GM21786 (cell line): ENCODE results near the gene ALOXE3.
A peak's percentile ranks its signal among the peaks of the same experiment; 100 is the strongest.

Source experiments
- ATAC-seq: cut with Tn5 transposase; IDR thresholded peaks from one replicate; pipeline ENCODE4 v1.9.1; 2021; ENCODE audit not compliant: unreplicated experiment

Gene ALOXE3

DNA sequence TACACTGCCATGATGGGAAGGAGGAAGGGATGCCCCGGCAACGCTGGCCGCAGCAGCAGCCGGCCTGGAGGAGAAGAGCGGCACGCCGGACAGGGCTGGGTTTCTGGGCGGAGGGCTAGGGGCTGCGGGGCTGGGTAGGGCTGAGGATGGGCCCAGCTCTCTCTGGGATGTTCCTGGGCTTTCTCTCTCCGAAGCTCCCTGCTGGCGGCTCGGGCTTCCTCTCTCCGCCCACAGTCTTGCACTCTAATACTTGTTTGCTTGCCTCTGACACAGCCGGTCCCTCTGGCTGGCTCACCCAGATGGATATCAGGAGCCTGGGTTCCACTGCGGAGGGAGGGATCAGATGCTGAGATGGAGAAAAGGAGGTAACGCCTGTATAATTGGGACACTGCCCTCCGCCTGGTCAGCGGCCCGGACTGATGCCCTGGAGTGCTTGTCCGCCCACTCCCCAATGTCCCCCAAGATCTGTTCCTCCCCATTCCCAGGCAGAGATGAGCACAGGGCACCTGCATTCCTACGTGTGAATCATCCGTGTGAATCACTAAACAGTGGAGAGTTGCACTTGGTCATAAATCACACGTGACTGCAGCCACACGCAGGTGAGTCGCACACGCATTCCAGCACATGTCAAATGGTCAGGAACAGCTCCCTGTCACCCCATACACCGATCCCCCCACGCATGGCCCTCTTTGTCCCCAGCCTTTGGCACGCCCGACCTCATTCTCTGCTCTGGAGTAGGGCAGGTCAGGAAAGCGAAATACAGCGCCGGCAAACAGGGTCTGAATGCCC is at the start of gene ALOXE3:
Gene ALOXE3 (minus strand): TSS at position 535 of the 789 bp plus-strand sequence. CDS start 524 bp downstream, at position 11.
- no peak for ATAC-seq

DNA sequence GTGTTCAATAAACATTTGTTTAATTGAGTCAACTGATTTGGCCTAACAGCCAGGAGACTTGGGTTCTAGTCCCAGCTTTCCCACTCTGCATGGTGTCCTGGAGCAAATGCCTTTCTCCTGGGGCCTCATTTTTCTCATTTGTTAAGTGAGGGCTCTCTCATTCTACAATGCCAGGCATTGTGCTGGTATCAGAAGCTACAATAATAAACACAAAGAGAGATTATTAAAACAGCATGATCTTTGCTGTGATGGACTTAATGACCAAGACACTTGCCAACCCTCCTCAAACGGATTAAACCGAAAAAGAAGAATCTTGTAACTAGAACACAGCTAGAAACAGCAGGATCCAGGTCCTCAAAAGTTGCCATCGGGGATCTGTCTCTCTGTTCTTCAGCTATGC is 49.2 kb upstream of the ALOXE3 start:
- no peak for ATAC-seq

DNA sequence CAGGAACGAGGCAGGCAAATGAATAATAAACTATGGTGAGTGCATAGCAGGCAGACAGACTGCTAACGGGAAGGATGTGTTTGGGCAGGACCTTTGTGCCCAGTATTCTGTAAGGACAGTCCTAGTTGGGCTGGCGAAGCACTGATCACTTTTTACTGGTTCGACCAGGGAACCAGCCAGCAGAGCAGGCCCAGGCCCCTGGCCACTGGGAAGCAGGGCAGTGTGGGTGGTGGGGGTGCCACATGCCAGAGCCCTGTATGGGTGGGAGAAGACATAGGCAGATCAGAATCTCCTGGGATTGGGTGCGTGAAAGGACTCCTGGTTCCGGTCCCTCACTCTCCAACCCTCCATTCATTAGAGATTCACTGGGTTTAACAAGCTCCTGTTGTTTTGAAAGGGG is 48.4 kb upstream of the ALOXE3 start:
- ATAC-seq = no peak

DNA sequence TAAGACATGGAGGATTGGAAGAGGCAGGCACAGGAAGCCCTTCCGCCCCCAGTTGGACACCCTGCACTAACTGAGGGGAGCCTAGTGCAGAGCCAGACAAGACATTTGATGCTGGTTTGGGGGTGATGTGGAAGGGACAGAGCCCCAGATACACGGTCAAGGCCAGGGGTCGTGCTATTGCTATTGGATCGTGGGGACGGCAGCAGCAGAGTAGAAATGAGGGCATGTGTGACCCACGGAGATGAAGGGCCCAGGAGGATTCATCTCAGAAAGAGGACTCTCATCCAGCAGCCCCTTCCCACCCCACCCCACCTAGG is 46.5 kb upstream of the ALOXE3 start:
- ATAC-seq = no peak

DNA sequence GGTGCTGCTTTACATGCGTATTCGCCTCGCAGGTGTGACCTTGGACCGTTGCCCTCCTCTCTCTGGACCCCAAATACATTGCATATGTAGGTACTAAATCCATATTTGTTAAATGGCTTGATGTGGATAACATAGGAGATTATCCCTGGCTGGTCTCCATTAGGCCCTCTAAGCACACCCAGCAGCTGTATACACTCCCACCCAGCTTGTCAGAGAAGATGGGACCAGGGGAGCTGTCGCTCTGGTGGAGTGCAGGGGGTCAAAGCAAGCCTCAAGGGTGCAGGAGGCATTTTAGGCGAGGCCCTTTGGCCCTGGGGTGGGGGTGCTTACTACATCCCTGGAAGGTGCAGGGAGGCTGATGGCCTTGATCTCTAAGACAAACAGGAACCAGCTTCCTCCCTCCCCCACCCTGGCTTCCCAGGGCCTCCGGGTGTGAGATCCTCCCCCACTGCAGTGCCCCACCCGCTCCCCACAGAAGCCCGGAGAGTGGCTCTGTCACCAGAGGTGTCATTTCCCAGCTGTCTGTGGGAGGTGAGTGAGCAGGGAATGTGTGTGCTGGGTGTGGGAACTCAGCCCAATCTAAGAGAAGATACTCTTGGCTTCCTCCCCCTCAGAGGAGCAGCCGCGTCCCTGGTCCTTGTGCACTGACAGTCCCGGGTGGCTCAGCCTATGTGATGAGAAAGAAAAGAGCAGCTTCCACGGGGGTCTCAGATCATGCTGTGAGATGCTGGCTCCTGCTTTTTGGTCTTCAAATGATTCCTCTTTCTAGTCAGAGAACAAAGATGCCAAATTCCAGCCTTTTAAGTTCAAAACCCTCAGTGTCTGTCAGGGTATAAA is 45.9 kb upstream of the ALOXE3 start:
- no peak for ATAC-seq

DNA sequence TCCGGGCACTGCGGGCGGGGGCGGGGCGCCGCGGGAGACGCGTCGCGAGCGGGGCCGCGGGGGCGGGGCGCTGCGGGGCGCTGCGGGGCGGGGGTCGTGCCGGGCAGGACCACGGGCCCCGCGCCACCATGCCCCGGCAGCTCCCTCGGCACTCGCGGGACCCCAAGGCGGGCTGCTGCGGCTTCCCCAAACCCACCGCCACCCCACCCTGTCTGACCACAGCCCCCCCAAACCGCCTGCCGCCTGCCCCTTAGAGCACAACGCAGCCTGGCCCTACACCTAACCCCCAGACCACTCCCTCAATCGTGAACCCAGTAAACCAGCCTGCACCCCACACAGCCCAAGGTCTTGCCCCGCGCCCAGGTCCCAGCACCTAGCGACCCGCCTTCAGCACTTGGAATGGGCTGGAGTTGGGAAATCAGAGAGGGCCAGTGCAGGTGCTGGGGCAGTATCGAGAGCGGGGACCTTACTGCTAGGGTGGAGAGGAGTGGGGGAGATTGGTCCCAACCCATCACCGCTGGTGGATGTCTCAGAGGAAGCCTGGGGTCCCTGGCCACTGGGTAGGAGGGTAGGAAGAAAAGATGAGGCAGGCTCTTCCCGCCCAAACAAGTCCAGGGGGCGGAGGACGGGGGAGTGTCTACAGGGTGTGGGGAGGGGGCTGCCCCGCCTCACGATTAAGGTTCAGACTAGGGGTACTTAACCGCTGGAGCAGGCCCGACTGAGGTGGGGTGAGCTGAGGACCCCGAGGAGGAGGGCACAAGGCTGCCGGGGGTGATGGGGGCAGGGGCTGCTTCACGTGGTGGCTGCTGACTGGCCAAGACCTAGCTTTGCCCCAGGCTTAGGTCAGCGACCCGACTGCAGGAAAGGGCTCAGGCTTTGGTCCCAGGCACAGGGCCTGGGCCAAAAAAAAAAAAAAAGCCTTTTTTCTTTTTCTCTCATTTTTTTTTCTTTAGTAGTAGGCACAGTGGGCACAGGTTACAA is 45.0 kb upstream of the ALOXE3 start:
- ATAC-seq = no peak

DNA sequence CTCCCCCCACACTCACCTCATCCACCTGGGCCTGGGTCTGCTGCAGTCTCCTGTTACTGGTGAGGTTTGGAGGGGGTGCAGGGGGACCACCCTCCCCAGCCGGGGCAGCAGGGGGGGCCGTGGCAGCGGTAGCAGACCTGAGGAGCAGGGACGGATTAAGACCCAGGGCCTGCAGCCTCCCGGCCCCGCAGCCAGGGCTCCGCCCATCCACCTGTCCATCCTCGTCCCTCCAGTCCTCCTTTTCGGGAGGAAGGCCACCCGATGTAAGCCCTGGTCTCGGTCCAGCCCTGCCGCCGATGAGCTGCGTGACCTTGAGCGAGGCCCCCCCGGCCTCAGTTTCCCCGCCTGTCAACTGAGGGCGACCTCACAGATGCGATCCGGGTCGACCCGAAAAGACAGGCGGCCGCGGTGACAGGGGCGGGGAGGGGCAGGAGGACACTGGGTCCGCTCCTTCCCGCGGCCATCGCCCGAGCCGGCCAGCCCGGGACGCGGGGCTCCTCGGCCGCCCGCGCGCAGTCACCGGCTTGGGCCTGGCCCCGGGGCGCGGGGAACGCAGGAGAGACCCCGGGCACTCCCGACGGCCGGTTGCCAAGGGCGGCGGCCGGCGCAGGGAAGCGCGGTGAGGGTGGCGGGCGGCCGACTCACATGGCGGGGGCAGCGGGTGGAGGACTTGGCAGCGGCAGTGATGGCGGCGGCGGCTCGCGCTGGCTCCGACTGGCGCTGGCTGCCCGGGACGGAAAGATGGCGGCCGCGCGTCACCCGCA is 44.1 kb upstream of the ALOXE3 start, which contains the start of gene VAMP2:
Gene VAMP2 (minus strand): TSS at position 716 of the 764 bp plus-strand sequence. CDS start 69 bp downstream, at position 647.
- ATAC-seq = no peak

DNA sequence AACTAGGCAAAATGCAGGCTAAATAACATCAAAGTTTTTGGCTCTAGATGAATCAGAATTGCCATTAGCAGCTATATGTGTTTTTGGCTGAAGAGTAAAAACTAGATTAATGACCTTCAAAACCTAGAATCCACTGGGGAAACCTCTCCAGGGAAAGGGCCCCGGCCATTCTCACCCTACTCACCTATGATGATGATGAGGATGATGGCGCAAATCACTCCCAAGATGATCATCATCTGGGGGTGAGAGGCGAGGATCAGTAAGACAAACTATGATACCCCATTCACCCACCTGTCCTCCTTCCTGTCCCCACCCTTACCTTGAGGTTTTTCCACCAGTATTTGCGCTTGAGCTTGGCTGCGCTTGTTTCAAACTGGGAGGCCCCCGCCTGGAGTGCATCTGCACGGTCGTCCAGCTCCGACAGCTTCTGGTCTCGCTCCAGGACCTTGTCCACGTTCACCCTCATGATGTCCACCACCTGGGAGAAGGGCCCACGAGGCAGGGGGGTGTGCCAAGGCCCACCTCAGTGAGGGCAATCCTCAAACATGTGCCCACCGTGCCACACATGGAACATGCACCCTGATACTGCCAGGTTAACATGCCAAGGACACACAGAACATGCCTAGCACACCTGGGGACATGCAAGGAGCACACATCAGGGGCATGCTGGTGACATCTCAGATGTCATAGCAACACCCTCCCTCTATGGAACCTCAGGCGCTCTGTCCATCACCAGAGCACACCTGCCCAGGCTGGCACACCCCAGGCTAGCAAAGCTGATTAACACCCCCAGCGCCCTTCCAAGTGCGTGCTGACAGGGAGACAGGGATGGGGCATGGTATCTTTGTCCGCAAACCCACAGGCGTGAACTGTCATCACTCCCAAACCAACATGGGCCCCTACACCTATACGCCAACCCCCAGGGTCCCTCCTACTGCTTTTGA is 43.2 kb upstream of the ALOXE3 start:
- ATAC-seq = no peak

DNA sequence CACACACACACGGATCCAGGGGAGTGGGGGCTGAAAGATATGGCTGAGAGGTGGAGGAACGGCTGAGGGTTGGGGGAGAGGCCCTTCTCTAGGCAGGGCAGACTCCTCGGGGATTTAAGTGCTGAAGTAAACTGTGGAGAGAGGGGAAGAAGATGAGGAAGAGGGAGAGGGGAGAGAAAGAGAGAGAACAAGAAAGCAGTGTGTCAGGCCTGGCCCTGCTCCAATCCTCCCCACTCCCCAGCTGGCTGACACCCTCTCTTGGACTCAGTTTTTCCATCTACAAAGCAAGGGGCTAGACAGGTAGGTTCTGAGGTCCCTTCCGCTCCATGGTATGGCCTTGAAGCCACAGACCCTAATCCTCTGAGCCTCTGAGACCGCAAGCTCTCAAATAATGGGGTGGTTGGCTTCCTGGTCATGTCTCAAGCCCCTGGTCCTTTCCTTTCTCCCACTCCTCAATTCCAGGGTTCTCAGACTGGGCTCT is 42.5 kb upstream of the ALOXE3 start:
- ATAC-seq = no peak

DNA sequence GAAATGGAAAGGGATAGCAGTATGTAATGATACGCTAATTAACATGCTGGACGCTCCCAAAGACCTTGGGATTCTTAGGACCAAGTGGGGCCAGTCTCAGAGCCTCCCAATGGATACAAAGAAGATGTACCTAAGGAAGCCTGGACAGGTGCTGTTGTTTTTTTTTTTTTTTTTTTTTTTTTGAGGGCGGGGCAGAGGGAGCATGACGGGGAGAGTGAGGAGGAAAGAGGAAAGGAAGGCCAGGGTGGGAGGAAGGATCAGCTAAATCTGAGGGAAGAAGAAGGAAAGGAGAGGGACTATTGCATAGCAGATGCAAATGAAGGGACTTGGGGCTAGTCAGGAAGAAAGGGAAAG is 41.9 kb upstream of the ALOXE3 start:
- no peak for ATAC-seq

DNA sequence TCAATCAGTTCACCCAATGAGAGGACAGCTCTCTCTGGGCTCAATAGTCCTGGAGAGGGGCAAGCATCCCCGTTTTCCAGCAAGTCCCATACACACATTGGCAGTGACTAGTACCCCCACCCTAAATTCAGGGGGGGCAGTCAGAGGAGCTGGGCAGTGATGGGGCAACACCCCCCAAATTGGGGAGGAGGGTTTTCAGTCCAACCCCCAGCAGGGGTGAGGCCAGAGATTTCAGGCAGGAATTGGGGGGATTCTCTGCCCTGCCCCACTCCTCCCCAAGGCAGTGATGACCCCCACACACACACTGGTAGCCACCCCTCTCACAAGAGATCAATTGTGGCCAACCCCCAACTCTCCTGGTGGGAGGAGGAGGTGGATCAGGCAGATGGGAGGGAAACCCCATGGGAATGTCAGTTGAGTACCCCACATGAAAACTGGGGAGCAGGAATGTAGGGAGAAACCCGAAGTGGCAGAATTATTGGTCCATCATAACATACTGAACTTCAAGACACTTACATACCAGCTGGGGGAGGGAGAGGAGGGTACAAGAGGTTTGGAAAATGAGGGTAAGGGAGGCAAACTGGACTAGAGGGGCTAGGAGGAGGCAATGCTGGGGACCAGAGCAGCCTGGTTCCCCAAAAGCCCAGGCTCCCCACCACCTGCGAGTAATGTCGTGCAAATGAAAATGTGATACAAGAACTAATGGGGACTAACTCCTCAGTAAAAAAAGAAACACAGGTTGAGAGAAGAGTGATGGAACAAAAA is 41.3 kb upstream of the ALOXE3 start:
- ATAC-seq = no peak

DNA sequence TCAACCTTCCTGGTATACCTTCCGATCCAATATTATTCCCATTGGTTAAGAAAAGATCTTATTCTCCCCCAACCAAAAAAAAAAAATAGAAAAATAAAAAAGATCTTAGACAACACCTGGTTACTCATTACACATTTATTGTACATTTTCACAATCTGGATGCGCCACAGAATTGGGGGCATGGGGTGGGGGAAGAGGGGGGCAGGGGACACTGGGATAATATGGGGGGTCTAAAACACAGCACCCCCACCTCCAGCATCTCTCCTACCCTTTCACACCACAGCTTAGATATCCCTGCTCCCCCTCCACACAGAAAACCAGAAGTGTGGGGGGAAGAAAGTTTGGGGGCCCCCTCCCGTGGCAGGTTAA is 40.7 kb upstream of the ALOXE3 start:
- ATAC-seq = no peak

DNA sequence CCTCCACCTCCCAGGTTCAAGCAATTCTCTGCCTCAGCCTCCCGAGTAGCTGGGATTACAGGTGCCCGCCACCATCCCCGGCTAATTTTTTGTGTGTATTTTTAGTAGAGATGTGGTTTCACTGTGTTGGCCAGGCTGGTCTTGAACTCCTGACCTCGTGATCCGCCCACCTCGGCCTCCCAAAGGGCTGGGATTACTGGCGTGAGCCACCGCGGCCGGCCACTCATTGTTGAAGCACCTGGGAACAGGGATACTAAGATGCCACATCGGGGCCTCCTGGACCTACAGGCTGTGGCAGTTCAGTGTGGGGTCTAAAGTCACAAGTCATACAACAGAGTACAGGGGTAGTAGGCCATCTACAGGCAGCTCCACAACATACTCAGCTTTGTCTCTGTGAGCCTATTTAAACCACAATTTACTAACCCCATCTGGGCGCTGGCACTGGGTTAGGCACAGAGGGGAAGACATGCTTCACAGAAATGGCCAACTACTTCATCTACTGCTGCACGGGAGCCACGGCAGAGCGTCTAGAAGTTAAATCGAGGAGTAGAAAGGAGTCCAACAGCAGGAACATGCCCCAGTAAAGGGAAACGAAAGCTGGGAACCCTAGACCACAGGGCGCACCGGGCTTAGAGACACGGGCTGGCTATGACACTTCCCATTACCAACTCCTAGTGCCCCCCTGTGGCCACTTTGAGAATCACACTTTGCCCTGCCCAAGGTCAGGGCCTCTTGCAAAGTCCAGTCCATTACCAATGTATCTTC is 40.1 kb upstream of the ALOXE3 start:
- no peak for ATAC-seq

DNA sequence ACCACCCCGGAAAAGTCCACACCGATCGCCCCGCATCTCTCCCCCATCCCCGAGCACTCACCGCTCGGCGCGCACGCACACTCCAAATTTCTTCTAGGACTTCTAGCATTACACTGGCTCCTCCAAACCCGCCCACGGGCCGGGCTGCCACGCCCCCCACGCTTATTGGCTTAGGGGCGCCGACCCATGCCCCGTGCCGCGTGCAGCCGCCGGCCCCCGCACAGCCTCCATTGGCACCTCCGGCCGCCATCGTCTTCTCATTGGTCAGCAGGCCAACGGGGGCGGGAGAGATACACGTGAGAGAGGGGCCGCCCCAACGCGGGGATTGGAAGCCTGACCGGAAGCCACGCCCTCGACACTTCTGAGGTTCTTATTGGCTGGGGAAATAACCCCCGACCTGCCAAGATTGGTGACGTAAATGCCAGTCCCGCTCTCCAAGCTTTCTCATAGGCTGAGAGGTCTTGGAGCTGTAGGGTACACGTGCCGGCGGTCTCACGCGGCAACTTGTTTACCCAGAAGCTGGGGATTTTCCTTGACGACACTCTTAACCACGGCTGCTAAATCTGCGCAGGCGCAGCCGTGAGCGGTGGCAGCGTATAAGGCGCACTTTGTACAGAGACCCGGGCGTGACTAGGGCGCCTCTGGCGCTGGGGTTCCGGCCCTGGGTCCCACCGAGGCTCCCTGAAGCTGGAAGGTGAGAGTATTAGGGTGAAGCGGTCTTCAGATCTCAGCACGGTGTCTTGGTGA is 38.1 kb upstream of the ALOXE3 start:
- peak; percentile 69 for ATAC-seq

DNA sequence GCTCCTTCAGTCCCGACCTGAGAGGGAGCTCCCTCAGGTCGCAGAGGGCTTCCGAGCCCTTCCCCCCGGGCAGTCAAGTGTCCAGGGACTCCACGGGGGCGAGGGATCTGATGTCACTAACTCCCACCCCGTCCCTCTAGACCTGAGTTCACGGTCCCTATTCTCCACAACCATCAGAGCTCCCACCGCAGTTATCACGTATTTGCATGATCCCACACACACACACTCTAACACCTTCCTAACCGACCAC is 37.6 kb upstream of the ALOXE3 start:
- no peak for ATAC-seq

DNA sequence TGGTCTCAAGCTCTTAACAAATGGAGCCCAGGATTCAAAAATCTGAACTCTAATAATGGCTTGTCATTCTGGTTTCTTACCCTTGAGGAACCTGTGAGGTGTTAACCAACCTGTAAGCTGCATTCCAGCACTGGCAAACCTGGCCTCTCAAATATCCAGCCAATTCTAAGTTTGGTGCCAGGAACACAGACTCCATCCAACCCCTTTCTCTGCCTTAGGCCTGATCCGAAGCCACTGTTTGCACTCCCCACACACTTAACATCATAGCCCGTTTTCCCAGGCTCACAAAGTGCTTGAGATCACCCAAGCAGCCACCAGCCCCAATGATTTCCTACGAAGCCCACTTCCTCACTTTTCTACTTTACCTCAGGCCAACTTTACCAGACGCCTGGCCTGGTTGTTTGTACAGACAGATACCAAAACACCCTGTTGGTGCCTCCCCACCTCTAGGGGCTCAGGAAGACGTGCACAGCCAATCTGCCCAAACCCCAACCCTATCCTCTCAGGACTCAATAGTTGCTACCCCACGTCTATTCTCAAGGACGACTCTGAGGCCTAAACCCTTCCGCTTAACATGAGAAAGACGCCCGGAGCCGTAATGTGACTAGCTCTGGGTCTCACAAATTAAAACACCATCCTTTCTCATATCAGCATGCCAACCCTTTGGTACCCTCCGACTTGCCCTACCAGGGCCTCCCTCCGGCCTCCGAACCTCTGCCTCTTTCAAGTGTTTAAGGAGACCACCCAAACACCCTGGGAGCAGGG is 37.1 kb upstream of the ALOXE3 start:
- ATAC-seq = no peak
